NCI-H510A treated with DMSO at 0.1 percent for 48 hours (cell line): ENCODE results near the gene PPP1R36.
"Not testable (repeated sequence)": the region's sequence is repeated elsewhere in the genome, so short reads cannot be mapped to it uniquely, and the experiment has no call there.

Experiments
- DNase-seq: peaks from one replicate; lab custom pipeline; 2025; lab: John Stamatoyannopoulos, UW

Gene PPP1R36

GRCh38 chr14:64549791-64550620 is at the start of gene PPP1R36:
Gene PPP1R36, plus strand, starts transcription at chr14:64549961. Its CDS starts 37 bp downstream, at chr14:64549998.
- DNase-seq = peak; percentile 61

GRCh38 chr14:64500088-64500487 is 49.7 kb upstream of the PPP1R36 start:
- DNase-seq = no peak

GRCh38 chr14:64501411-64502171 is 48.2 kb upstream of the PPP1R36 start:
- peak; percentile 16 for DNase-seq

DNA sequence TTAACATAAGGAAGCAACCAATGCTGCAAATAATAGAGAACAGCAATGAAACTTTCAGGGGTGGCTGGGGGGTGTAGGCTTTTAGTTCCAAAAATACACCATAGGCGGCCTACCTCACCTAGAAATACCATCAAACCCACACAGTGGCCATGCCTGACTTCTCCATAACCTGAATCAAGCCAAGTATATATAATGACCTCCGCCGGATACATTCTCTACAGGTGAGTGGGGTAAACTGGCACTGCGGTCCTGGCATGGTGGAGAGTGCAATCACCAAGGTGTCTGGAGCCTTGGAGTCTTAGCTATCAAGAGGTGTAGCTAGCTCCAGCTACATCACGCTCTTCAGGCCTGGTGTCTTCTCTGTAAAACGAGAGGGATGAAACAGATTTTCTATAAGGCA is 47.3 kb upstream of the PPP1R36 start:
- no peak for DNase-seq

DNA sequence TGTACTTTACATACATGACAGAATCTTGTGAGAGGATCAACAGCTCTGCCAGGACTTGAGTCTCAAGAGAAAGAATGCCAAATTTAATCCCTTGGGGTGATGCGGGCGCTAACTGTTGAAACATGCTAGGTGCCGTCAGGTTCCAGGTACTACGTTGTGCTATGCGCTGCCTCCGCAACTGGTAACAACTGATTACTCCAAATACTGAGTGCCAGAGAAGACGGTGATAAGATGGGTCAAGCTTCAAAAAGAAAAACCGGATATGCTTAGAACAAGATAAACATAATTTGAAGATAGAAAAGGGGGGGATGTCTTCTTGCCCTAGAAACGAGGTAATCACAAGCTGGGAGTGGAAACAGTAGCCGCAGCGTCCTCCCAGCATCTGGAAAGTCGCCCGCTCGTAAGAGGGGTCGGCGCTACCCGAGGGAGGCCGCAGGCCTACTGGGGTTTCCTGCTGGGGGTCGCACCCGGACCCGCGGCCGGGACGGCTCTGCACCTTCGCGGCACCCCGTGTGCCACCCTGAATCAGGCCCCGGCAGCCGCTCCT is 46.8 kb upstream of the PPP1R36 start:
- no peak for DNase-seq

GRCh38 chr14:64503434-64504309 is 46.1 kb upstream of the PPP1R36 start, which contains the start of gene ZBTB25:
Gene ZBTB25, minus strand, starts transcription at chr14:64503838. Its CDS starts 13,305 bp downstream, at chr14:64490533.
- peak; percentile 76 for DNase-seq

- DNase-seq = peak; percentile 66
These were observed 45.4 kb upstream of the PPP1R36 start, which contains the start of gene ZBTB1 for GRCh38 chr14:64504310-64504896. Gene ZBTB1, plus strand, starts transcription at chr14:64504770. Its CDS starts 16,735 bp downstream, at chr14:64521505.

- peak; percentile 86 for DNase-seq
These were observed 44.6 kb upstream of the PPP1R36 start for GRCh38 chr14:64504897-64505794.

GRCh38 chr14:64506721-64507120 is 43.0 kb upstream of the PPP1R36 start:
- no peak for DNase-seq

GRCh38 chr14:64507376-64508156 is 42.2 kb upstream of the PPP1R36 start:
- DNase-seq = no peak

GRCh38 chr14:64508215-64508776 is 41.5 kb upstream of the PPP1R36 start:
- DNase-seq = no peak

- no peak for DNase-seq
These were observed 40.7 kb upstream of the PPP1R36 start for GRCh38 chr14:64509036-64509435.

- DNase-seq = peak; percentile 83
These were observed 38.7 kb upstream of the PPP1R36 start for GRCh38 chr14:64510825-64511671.

DNA sequence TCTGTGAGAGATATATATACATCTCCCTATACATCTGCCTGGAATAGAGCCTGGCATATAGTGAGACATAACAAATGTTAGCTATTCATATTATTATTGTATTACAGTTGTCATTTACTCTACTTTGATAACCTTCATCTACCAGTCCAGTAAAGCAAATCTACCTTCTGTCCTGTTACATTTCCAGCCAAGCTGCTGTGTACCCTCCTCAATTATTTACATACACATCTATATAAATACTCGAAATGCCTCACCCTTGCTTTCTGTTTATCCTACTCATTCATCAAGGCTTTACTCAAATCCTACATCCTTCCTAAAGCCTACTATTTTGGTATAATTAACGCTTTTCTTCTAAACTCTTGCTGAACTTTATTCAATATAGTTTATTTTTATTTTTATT is 36.5 kb upstream of the PPP1R36 start:
- DNase-seq = no peak

- peak; percentile 33 for DNase-seq
These were observed 34.7 kb upstream of the PPP1R36 start for GRCh38 chr14:64515053-64515452.

DNA sequence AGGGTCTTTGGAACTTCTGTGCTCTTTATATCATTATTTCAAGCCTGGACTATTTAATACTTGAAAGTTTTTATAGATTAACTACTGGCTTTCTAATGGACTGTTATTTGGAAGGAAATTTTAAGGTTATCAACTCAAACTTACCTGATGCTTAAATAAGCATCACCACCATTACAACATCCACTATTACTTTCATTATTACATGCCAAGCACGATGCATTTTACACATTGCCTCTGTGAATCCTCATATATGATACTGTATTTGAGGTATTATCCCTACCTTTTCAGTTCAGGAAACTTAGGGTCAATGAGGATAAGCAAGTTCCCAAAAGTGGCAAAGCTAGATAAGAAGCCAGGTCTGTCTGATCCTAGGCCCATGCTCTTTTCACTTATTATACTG is 32.8 kb upstream of the PPP1R36 start:
- DNase-seq = no peak

DNA sequence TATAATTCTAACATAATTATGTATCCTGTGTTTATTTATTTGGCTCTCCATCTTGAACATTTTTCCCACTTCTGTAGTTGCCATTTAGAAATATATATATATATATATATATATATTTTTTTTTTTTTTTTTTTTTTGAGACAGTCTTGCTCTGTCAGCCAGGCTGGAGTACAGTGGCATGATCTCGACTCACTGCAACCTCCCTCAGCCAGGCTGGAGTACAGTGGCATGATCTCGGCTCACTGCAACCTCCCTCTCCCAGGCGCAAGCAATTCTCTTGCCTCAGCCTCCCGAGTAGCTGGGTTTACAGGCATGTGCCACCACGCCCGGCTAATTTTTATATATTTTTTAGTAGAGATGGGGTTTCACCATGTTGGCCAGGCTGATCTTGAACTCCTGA is 32.1 kb upstream of the PPP1R36 start:
- DNase-seq = not testable (repeated sequence)

GRCh38 chr14:64518229-64518628 is 31.5 kb upstream of the PPP1R36 start:
- peak; percentile 21 for DNase-seq
